GM19238 (cell line): ENCODE results near the gene CR2.
"Not testable (repeated sequence)": the region's sequence is repeated elsewhere in the genome, so short reads cannot be mapped to it uniquely, and the experiment has no call there.

Experiments used
- DNase-seq: peaks from one replicate; pipeline ENCODE4 v3.0.0; 2011; ENCODE audit warnings: low spot score; ENCODE audit not compliant: insufficient read length

Gene CR2

GRCh38 chr1:207454046-207454964 is at the start of gene CR2:
TSS of gene CR2 (plus strand) at chr1:207454328. CDS start at chr1:207454419, 91 bp downstream.
- DNase-seq, result peak; percentile 25

GRCh38 chr1:207404849-207405525 is 49.1 kb upstream of the CR2 start:
- DNase-seq, result peak; percentile 30

- DNase-seq, result no peak
These were observed 48.3 kb upstream of the CR2 start for GRCh38 chr1:207405814-207406213.

GRCh38 chr1:207407655-207408260 is 46.4 kb upstream of the CR2 start:
- DNase-seq, result no peak

- DNase-seq, result no peak
These were observed 41.3 kb upstream of the CR2 start for GRCh38 chr1:207412845-207413244.

- peak; percentile 66 for DNase-seq
These were observed 39.5 kb upstream of the CR2 start for GRCh38 chr1:207414606-207415108.

GRCh38 chr1:207417076-207417475 is 37.1 kb upstream of the CR2 start:
- DNase-seq, result no peak

GRCh38 chr1:207418351-207418750 is 35.8 kb upstream of the CR2 start:
- no peak for DNase-seq

- no peak for DNase-seq
These were observed 34.0 kb upstream of the CR2 start for GRCh38 chr1:207420109-207420508.

GRCh38 chr1:207421078-207421477 is 33.0 kb upstream of the CR2 start:
- no peak for DNase-seq

- no peak for DNase-seq
These were observed 30.4 kb upstream of the CR2 start for GRCh38 chr1:207423560-207424292.

GRCh38 chr1:207424570-207425131 is 29.5 kb upstream of the CR2 start:
- no peak for DNase-seq

GRCh38 chr1:207427832-207428585 is 26.1 kb upstream of the CR2 start:
- DNase-seq, result no peak

GRCh38 chr1:207428783-207429182 is 25.3 kb upstream of the CR2 start:
- DNase-seq, result no peak

GRCh38 chr1:207429963-207430362 is 24.2 kb upstream of the CR2 start:
- DNase-seq, result no peak

- DNase-seq, result no peak
These were observed 23.5 kb upstream of the CR2 start for GRCh38 chr1:207430602-207431001.

GRCh38 chr1:207431508-207431907 is 22.6 kb upstream of the CR2 start:
- no peak for DNase-seq

- DNase-seq, result no peak
These were observed 20.7 kb upstream of the CR2 start for GRCh38 chr1:207433435-207433834.

GRCh38 chr1:207436746-207437145 is 17.4 kb upstream of the CR2 start:
- DNase-seq, result not testable (repeated sequence)

- DNase-seq, result no peak
These were observed 13.5 kb upstream of the CR2 start for GRCh38 chr1:207440626-207441025.
